HG03280 (cell line): Measurements from ENCODE around the gene METRN.
"Not testable (repeated sequence)": the region's sequence is repeated elsewhere in the genome, so short reads cannot be mapped to it uniquely, and the experiment has no call there.

Experiments used
- ATAC-seq: cut with Tn5 transposase; IDR thresholded peaks from one replicate; pipeline ENCODE4 v1.9.1; 2021; ENCODE audit warnings: mild to moderate bottlenecking, moderate library complexity; ENCODE audit not compliant: unreplicated experiment

The METRN gene

GRCh38 chr16:754121-754607 is 39.2 kb downstream of the METRN start:
- ATAC-seq = not testable (repeated sequence)

- no peak for ATAC-seq
These were observed 39.7 kb downstream of the METRN start for GRCh38 chr16:754656-755055.

GRCh38 chr16:756428-756827 is 41.5 kb downstream of the METRN start:
- no peak for ATAC-seq

DNA sequence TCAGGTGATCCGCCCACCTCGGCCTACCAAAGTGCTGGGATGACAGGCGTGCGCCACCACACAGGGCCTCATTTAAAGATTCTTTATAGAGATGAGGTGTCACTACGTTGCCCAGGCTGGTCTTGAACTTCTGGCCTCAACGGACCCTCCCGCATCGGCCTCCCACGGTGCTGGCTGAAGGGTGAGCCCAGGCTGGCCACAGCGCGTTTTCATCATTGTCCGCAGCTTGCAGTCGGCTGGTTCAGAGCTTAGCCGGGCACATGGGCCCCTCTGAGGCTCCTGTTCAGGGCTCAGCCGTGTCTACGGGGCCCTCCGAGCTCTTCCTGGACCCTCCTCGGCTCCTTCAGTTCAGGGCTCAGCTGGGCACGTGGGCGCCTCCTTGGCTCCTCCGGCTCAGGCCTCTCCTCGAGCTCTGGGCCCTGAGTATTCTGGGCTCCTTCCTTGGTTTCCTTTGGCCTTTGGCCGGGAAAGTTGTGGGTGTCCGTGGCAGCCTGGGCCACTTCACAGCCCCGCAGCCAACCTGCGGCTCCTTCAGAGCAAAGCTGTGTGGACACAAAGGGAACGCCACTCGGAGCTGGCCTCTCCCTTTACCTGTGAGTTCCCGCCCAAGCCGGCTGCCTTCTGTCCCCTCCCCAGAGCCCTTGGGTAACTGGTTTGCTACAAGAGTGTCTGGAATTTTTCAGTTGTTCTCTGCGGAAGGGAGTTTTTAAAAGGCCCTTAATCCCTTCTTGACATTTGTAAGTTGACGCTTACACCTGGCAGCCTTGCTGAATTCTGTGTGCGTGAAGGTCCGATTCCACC is 44.4 kb downstream of the METRN start:
- no peak for ATAC-seq

DNA sequence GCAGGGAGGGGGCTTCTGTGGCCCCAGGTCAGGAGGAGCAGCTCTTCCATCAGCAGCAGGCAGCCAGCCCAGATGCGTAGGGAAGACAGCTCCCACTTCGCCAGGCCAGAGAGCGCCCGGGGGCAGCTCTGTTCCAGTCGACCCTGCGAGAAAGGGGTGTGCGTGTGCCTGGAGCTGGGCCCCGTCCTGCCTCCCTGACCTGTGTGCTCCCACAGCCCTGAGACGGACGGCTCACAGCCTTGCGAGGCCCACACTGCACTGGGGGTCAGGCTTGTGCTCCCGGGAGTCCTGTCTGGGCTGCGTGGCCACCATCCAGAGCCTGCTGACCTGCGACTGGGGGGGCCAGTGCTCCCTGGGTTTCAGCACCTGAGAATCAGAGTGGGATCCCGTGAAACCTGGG is 45.1 kb downstream of the METRN start:
- no peak for ATAC-seq

- ATAC-seq = no peak
These were observed 45.8 kb downstream of the METRN start, which contains the start of gene MSLN for GRCh38 chr16:760545-761343. Gene MSLN, plus strand, starts transcription at chr16:760734. Its CDS starts 1,947 bp downstream, at chr16:762681.

GRCh38 chr16:761625-762513 is 47.0 kb downstream of the METRN start:
- ATAC-seq = no peak

DNA sequence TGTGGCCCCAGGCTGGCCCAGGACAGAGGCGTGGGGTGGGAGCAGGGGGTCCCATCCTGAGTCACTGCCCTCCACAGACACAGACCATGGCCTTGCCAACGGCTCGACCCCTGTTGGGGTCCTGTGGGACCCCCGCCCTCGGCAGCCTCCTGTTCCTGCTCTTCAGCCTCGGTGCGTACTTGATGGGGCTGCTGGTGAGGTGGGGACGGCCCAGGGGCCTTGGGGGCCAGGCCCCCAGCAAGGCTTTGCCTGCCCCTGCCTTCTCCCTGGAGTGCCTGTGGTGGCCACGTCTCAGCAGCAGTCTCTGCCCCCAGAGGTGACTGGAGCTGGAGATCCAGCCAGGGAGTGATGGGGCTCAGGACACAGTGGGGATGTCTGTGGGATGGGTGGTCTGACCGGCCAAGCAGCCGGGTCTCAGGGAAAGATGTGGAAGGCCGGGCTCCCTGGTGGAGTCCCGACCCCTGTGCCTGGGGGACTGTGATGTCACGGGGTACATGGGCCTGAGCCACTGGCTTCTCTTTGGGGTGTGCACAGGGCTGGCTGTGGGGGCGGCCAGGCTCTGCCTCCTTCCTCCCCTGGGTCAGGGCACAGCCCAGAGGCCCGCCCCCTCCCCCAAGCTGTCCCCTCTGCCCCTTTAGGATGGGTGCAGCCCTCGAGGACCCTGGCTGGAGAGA is 47.8 kb downstream of the METRN start:
- no peak for ATAC-seq

- no peak for ATAC-seq
These were observed 48.7 kb downstream of the METRN start for GRCh38 chr16:763369-764183.

DNA sequence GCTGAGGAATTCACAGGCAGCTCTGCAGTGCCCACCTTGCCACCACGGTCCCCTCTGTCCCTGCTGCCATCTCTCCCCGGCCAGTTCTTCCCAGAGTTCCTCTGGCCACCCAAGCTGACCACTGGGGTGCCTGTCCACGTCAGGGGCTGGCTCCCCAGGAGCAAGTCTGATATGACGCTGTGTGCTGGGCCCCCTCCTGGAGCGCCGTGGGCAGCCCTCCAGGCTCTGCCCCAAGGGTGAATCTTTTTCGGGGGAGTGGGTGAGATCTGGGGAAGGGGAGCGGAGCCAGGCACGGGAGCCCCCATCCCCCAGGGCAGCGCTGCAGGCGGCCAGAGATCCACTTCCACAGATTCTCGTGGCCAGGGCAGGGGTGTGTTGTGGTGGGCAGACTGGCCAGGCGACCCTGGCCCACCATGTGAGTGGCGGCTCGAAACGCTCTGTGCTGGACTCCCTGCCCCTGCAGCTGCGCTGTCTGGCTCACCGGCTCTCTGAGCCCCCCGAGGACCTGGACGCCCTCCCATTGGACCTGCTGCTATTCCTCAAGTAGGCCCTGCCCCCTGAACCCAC is 49.3 kb downstream of the METRN start:
- ATAC-seq = no peak

GRCh38 chr16:764848-765487 is 50.0 kb downstream of the METRN start:
- no peak for ATAC-seq

DNA sequence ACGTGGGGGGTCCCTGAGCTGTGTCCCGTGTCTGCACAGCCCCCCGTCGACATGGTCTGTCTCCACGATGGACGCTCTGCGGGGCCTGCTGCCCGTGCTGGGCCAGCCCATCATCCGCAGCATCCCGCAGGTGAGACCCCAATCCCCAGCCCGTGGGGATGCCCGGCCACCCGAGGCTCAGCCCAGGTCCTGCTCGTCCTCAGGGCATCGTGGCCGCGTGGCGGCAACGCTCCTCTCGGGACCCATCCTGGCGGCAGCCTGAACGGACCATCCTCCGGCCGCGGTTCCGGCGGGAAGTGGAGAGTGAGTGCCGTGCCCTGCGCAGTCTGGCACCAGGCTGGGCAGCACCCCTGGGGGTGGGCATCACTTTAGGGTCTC is 50.6 kb downstream of the METRN start:
- no peak for ATAC-seq

DNA sequence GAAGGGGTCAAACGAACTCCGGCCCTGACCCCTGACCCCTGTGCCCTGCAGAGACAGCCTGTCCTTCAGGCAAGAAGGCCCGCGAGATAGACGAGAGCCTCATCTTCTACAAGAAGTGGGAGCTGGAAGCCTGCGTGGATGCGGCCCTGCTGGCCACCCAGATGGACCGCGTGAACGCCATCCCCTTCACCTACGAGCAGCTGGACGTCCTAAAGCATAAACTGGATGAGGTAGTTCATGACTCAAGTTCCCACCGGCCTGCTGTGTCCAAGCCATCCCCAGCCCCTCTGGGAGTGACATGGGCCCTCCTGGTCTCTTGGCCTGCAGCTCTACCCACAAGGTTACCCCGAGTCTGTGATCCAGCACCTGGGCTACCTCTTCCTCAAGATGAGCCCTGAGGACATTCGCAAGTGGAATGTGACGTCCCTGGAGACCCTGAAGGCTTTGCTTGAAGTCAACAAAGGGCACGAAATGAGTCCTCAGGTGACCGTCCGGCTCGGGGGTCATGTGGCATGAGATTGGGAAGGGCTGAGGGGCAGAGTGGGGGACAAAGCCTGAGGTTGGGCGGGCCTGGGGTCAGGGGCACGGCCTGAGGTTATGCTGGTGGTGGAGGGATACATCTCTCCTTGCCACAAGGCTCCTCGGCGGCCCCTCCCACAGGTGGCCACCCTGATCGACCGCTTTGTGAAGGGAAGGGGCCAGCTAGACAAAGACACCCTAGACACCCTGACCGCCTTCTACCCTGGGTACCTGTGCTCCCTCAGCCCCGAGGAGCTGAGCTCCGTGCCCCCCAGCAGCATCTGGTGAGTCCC is 51.3 kb downstream of the METRN start:
- ATAC-seq = no peak

GRCh38 chr16:766820-767640 is 52.1 kb downstream of the METRN start:
- ATAC-seq = no peak

GRCh38 chr16:767743-768235 is 52.9 kb downstream of the METRN start:
- no peak for ATAC-seq

DNA sequence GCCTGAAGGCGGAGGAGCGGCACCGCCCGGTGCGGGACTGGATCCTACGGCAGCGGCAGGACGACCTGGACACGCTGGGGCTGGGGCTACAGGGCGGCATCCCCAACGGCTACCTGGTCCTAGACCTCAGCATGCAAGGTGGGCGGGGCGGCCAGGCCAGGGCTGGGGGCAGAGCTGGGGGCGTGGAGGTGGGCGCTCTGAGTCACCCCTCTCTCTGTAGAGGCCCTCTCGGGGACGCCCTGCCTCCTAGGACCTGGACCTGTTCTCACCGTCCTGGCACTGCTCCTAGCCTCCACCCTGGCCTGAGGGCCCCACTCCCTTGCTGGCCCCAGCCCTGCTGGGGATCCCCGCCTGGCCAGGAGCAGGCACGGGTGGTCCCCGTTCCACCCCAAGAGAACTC is 53.5 kb downstream of the METRN start:
- no peak for ATAC-seq
